H9 (cell line): ENCODE measurements around the gene CERS6. TPM values are rescaled to one million over a fixed set of nuclear protein-coding genes. Genes with fewer than 3 reads are reported as not detected.

Source experiments
- DNase-seq: peaks from one replicate; pipeline ENCODE4 v3.0.0-alpha.2; 2017
- H2AFZ ChIP-seq: one replicate; pipeline ENCODE4 v1.6.1; 2013; ENCODE audit warnings: mild to moderate bottlenecking, low read length, control low read depth, moderate library complexity
- H2AK5ac ChIP-seq: 2 replicates; pipeline ENCODE4 v1.6.1; 2013; ENCODE audit warnings: low read length, control low read depth, mixed read lengths; ENCODE audit not compliant: insufficient read length
- H2BK120ac ChIP-seq: one replicate; pipeline ENCODE4 v1.6.1; 2013; ENCODE audit warnings: low read depth, mild to moderate bottlenecking, low read length, control low read depth, inconsistent platforms; ENCODE audit not compliant: poor library complexity, severe bottlenecking
- H2BK12ac ChIP-seq: 2 replicates; pipeline ENCODE4 v1.6.1; 2013; ENCODE audit warnings: low read length, control low read depth, mixed read lengths, low read depth; ENCODE audit not compliant: insufficient read length
- H2BK15ac ChIP-seq: 2 replicates; pipeline ENCODE4 v1.6.1; 2013; ENCODE audit warnings: low read depth, low read length, control low read depth
- H2BK20ac ChIP-seq: one replicate; pipeline ENCODE4 v1.6.1; 2013; ENCODE audit warnings: low read depth, mild to moderate bottlenecking, low read length, control low read depth, inconsistent platforms; ENCODE audit not compliant: poor library complexity, severe bottlenecking
- H2BK5ac ChIP-seq: 2 replicates; pipeline ENCODE4 v1.6.1; 2013; ENCODE audit warnings: low read length, control low read depth, mixed read lengths; ENCODE audit not compliant: insufficient read length
- H3K14ac ChIP-seq: 2 replicates; pipeline ENCODE4 v1.6.1; 2013; ENCODE audit warnings: low read length, control low read depth; ENCODE audit not compliant: insufficient read depth
- H3K18ac ChIP-seq: 2 replicates; pipeline ENCODE4 v1.6.1; 2013; ENCODE audit warnings: low read depth, mild to moderate bottlenecking, mixed read lengths, low read length, control low read depth; ENCODE audit not compliant: insufficient read length
- H3K23ac ChIP-seq: 2 replicates; pipeline ENCODE4 v1.6.1; 2013; ENCODE audit warnings: low read length, control low read depth, mixed read lengths, low read depth; ENCODE audit not compliant: insufficient read length
- H3K23me2 ChIP-seq: 2 replicates; pipeline ENCODE4 v1.6.1; 2013; ENCODE audit warnings: low read depth, mild to moderate bottlenecking, mixed read lengths, low read length, control low read depth; ENCODE audit not compliant: insufficient read length, poor library complexity, severe bottlenecking
- H3K27ac ChIP-seq: 2 replicates; pipeline ENCODE4 v1.5.1; 2013; ENCODE audit warnings: low read length, control low read depth, mixed read lengths, low read depth; ENCODE audit not compliant: insufficient read length
- H3K27me3 ChIP-seq: 2 replicates; pipeline ENCODE4 v1.6.1; 2013; ENCODE audit warnings: low read length, control low read depth, inconsistent platforms; ENCODE audit not compliant: insufficient read depth
- H3K4ac ChIP-seq: 2 replicates; pipeline ENCODE4 v1.6.1; 2013; ENCODE audit warnings: low read depth, mild to moderate bottlenecking, control low read depth, inconsistent platforms, low read length, moderate library complexity
- H3K4me1 ChIP-seq: 2 replicates; pipeline ENCODE4 v1.6.1; 2013; ENCODE audit warnings: low read length, control low read depth, inconsistent platforms; ENCODE audit not compliant: insufficient read depth
- H3K4me2 ChIP-seq: 2 replicates; pipeline ENCODE4 v1.6.1; 2013; ENCODE audit warnings: low read length, control low read depth, mixed read lengths; ENCODE audit not compliant: insufficient read length, insufficient read depth
- H3K56ac ChIP-seq: 2 replicates; pipeline ENCODE4 v1.6.1; 2013; ENCODE audit warnings: low read depth, mild to moderate bottlenecking, mixed read lengths, low read length, control low read depth; ENCODE audit not compliant: insufficient read length
- H3K79me1 ChIP-seq: 2 replicates; pipeline ENCODE4 v1.6.1; 2013; ENCODE audit warnings: low read depth, mild to moderate bottlenecking, moderate library complexity, low read length, control low read depth, inconsistent platforms; ENCODE audit not compliant: insufficient read depth, poor library complexity, severe bottlenecking
- H3K79me2 ChIP-seq: 2 replicates; pipeline ENCODE4 v1.6.1; 2013; ENCODE audit warnings: low read length, control low read depth, inconsistent platforms; ENCODE audit not compliant: insufficient read depth
- H3K9ac ChIP-seq: 2 replicates; pipeline ENCODE4 v1.6.1; 2013; ENCODE audit warnings: low read length, control low read depth, mixed read lengths; ENCODE audit not compliant: insufficient read length; ENCODE audit errors: extremely low read depth
- H3K9me3 ChIP-seq: one replicate; pipeline ENCODE4 v1.6.1; 2013; ENCODE audit warnings: low read depth, low read length, inconsistent platforms; ENCODE audit not compliant: control insufficient read depth
- H3T11ph ChIP-seq: one replicate; pipeline ENCODE4 v1.6.1; 2013; ENCODE audit warnings: mild to moderate bottlenecking, low read length, control low read depth, inconsistent platforms
- H4K20me1 ChIP-seq: one replicate; pipeline ENCODE4 v1.6.1; 2013; ENCODE audit not compliant: control insufficient read depth, insufficient read length, insufficient read depth
- H4K5ac ChIP-seq: 2 replicates; pipeline ENCODE4 v1.6.1; 2013; ENCODE audit warnings: low read depth, mild to moderate bottlenecking, mixed read lengths, low read length, control low read depth; ENCODE audit not compliant: insufficient read length
- H4K8ac ChIP-seq: replicated peaks from 2 replicates; pipeline ENCODE4 v1.6.1; 2013; ENCODE audit warnings: low read length, control low read depth, mixed read lengths, low read depth; ENCODE audit not compliant: insufficient read length
- H4K91ac ChIP-seq: 2 replicates; pipeline ENCODE4 v1.6.1; 2013; ENCODE audit warnings: low read depth, mild to moderate bottlenecking, moderate library complexity, mixed read lengths, low read length, control low read depth; ENCODE audit not compliant: insufficient read length
- H3K27ac Mint-ChIP-seq, 3 experiments: 2 replicates in 2 of 3; 3 replicates in 1 of 3; pipeline ENCODE4 v1.8.0; 2020 to 2021; ENCODE audit warnings: mixed read lengths in 3 of 3, mild to moderate bottlenecking in 1 of 3, moderate library complexity in 1 of 3
- H3K27me3 Mint-ChIP-seq: 2 replicates; pipeline ENCODE4 v1.8.0; 2021; ENCODE audit warnings: low read depth, mild to moderate bottlenecking, moderate library complexity, mixed read lengths
- H3K36me3 Mint-ChIP-seq, 3 experiments: 2 replicates in 2 of 3; 3 replicates in 1 of 3; pipeline ENCODE4 v1.8.0; 2020 to 2021; ENCODE audit warnings: low read depth in 3 of 3, mixed read lengths in 3 of 3; ENCODE audit not compliant: insufficient read depth in 1 of 3
- H3K4me1 Mint-ChIP-seq, 2 experiments: 2 replicates each; pipeline ENCODE4 v1.8.0; 2020; ENCODE audit warnings: mixed read lengths in 2 of 2
- H3K4me3 Mint-ChIP-seq, 2 experiments: 2 replicates in 1 of 2; 3 replicates in 1 of 2; pipeline ENCODE4 v1.8.0; 2020 to 2021; ENCODE audit warnings: mild to moderate bottlenecking in 2 of 2, mixed read lengths in 2 of 2, moderate library complexity in 1 of 2
- H3K9me3 Mint-ChIP-seq, 2 experiments: 2 replicates in 1 of 2; 3 replicates in 1 of 2; pipeline ENCODE4 v1.8.0; 2020; ENCODE audit warnings: mild to moderate bottlenecking in 2 of 2, mixed read lengths in 2 of 2, moderate library complexity in 1 of 2
- total RNA-seq: library from RNA; stranded (reverse); gene quantifications from 2 replicates; pipeline ENCODE4 v1.2.1, GENCODE V29; 2021
- TF ChIP-seq, protein P1 (sequence below): fragments of 200-600 bp; sonication (generic); conservative IDR thresholded peaks from 3 replicates; pipeline ENCODE4 v1.8.0; 2021; ENCODE audit warnings: antibody characterized with exemption, mild to moderate bottlenecking

CERS6 gene
- total RNA-seq, 1 experiment from 2014 or later: 17.7 TPM

DNA sequence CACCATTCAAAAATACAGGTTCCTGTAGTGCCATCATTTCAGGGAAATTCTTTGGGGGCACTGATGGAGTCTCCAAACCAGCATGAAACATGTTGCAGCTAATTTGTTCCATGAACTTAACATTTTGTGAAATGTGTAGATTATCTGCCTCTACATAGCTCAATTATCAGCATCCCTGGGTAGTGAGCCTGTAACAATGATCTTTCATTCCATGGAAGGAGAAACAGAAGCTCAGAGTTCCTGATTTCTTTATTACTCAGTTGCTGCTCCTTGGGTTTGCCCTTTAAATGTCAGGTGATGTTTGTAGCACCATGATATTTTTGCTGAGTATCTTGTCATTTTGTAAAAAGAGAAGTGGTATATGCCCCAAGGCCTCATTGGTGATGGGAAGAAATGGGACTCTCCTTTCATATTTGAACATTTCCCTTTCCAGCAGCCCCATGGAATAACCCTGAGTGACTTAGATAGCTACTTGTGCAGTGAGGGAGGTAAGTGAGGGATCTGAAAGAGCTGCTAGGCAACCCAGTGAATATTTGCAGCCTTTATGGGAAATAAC, 146.9 kb downstream of the CERS6 start:
- H2BK20ac ChIP-seq: no peak overlapping the region
- no peak overlapping the region for H2AK5ac ChIP-seq
- H4K8ac ChIP-seq: no peak overlapping the region
- Mint-ChIP-seq H3K27ac (peak overlapping the region in 2 of 3 experiments; percentile 44 to 82; a peak in 2 of 7 replicates), H3K9me3 (peaks cover 30 to 31% of the 10 kb centered on the region in 2 experiments), H3K4me3 (no peak overlapping the region), H3K4me1 (peaks cover 10 to 20% of the 10 kb centered on the region in 2 experiments), H3K27me3 (no peaks in the 10 kb centered on the region; the same call in 1 of the 2 replicates), H3K36me3 (peaks cover 23 to 39% (median 25%) of the 10 kb centered on the region in 3 experiments)
- no peak overlapping the region for H3K18ac ChIP-seq
- H2BK15ac ChIP-seq: no peak overlapping the region
- H3K9ac ChIP-seq: no peak overlapping the region
- no peak overlapping the region for H3T11ph ChIP-seq
- no peaks in the 10 kb centered on the region for H3K27me3 ChIP-seq
- no peak overlapping the region for H4K5ac ChIP-seq
- H3K79me2 ChIP-seq: no peaks in the 10 kb centered on the region
- no peak overlapping the region for H3K27ac ChIP-seq
- DNase-seq: no peak
- no peak overlapping the region for H3K4ac ChIP-seq
- TF ChIP-seq, protein P1, sequence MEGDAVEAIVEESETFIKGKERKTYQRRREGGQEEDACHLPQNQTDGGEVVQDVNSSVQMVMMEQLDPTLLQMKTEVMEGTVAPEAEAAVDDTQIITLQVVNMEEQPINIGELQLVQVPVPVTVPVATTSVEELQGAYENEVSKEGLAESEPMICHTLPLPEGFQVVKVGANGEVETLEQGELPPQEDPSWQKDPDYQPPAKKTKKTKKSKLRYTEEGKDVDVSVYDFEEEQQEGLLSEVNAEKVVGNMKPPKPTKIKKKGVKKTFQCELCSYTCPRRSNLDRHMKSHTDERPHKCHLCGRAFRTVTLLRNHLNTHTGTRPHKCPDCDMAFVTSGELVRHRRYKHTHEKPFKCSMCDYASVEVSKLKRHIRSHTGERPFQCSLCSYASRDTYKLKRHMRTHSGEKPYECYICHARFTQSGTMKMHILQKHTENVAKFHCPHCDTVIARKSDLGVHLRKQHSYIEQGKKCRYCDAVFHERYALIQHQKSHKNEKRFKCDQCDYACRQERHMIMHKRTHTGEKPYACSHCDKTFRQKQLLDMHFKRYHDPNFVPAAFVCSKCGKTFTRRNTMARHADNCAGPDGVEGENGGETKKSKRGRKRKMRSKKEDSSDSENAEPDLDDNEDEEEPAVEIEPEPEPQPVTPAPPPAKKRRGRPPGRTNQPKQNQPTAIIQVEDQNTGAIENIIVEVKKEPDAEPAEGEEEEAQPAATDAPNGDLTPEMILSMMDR: no peak
- H4K91ac ChIP-seq: no peak overlapping the region
- H3K23ac ChIP-seq: no peak overlapping the region
- no peak overlapping the region for H2BK12ac ChIP-seq
- no peak overlapping the region for H2AFZ ChIP-seq
- peaks cover 7% of the 10 kb centered on the region for H3K9me3 ChIP-seq
- H3K14ac ChIP-seq: no peak overlapping the region
- H2BK5ac ChIP-seq: no peak overlapping the region
- no peak overlapping the region for H3K56ac ChIP-seq
- H2BK120ac ChIP-seq: no peak overlapping the region
- H4K20me1 ChIP-seq: no peaks in the 10 kb centered on the region
- H3K79me1 ChIP-seq: no peaks in the 10 kb centered on the region
- no peak overlapping the region for H3K4me2 ChIP-seq
- peaks cover 4% of the 10 kb centered on the region; the same call in 1 of the 2 replicates for H3K4me1 ChIP-seq
- H3K23me2 ChIP-seq: no peaks in the 10 kb centered on the region
